Activated CD8-positive, alpha-beta memory T cell treated with anti-CD3 and anti-CD28 coated beads, Interleukin-2, amount 10 ng/mL, durations not matched to agents 7 days and 5 days (primary cell): ENCODE results near the gene PDE11A. TPM values are rescaled to one million over a fixed set of nuclear protein-coding genes. Genes with fewer than 3 reads are reported as not detected.

Experiments used
- ATAC-seq: fragments of 150-1000 bp; cut with Tn5 transposase; one replicate; pipeline ENCODE4 v1.10.0; 2021; ENCODE audit warnings: moderate library complexity
- CTCF ChIA-PET: fragments of 350-600 bp; sonication (Branson Sonifier 250); formaldehyde crosslinking; loops from one replicate; lab custom pipeline; 2021; ENCODE audit warnings: antibody characterized with exemption; lab: Charles Lee
- DNase-seq: peaks from one replicate; pipeline ENCODE4 v3.0.0-alpha.2; 2020
- H3K27ac Mint-ChIP-seq: one replicate; pipeline ENCODE4 v1.8.0; 2021; ENCODE audit warnings: mild to moderate bottlenecking, mixed read lengths
- H3K27me3 Mint-ChIP-seq: one replicate; pipeline ENCODE4 v1.8.0; 2021; ENCODE audit warnings: mixed read lengths
- H3K36me3 Mint-ChIP-seq: one replicate; pipeline ENCODE4 v1.8.0; 2021; ENCODE audit warnings: mild to moderate bottlenecking, mixed read lengths
- H3K4me1 Mint-ChIP-seq: one replicate; pipeline ENCODE4 v1.8.0; 2021; ENCODE audit warnings: mixed read lengths
- H3K4me3 Mint-ChIP-seq: one replicate; pipeline ENCODE4 v1.8.0; 2021; ENCODE audit warnings: mild to moderate bottlenecking, moderate library complexity, mixed read lengths
- H3K9me3 Mint-ChIP-seq: one replicate; pipeline ENCODE4 v1.8.0; 2022; ENCODE audit warnings: low read depth, mixed read lengths
- total RNA-seq, 2 experiments: library from RNA; stranded (reverse); gene quantifications; one replicate each; pipeline ENCODE4 v1.2.3, GENCODE V29; 2021

Gene PDE11A
- total RNA-seq, 2 experiments from 2014 or later = not detected

GRCh38 chr2:177597759-177598158 is 474.8 kb downstream of the PDE11A start:
- no peak for ATAC-seq
- Mint-ChIP-seq H3K27me3 (peaks cover 16% of the 10 kb centered on the region), H3K27ac (no peak overlapping the region), H3K9me3 (no peaks in the 10 kb centered on the region), H3K4me1 (peaks cover 20% of the 10 kb centered on the region), H3K4me3 (no peak overlapping the region), H3K36me3 (no peaks in the 10 kb centered on the region)
- no peak for DNase-seq
- CTCF ChIA-PET = interaction anchor here (1.6 kb wide), 1 partner anchor 20 kb away, joined by 5 read pairs; a partner anchor contains a TSS

- H3K9me3 Mint-ChIP-seq = no peaks in the 10 kb centered on the region
- H3K4me1 Mint-ChIP-seq = peaks cover 20% of the 10 kb centered on the region
- no peak overlapping the region for H3K27ac Mint-ChIP-seq
- CTCF ChIA-PET = interaction anchor here (1.6 kb wide), 1 partner anchor 21 kb away, joined by 5 read pairs; a partner anchor contains a TSS
- peaks cover 18% of the 10 kb centered on the region for H3K27me3 Mint-ChIP-seq
- ATAC-seq = no peak
- no peak overlapping the region for H3K4me3 Mint-ChIP-seq
- no peaks in the 10 kb centered on the region for H3K36me3 Mint-ChIP-seq
- no peak for DNase-seq
Measured at GRCh38 chr2:177596866-177597265, 475.7 kb downstream of the PDE11A start.

GRCh38 chr2:177595126-177595845 is 477.3 kb downstream of the PDE11A start:
- CTCF ChIA-PET = no interaction called here
- ATAC-seq = no peak

GRCh38 chr2:177593402-177593801 is 479.2 kb downstream of the PDE11A start:
- no peak for ATAC-seq
- Mint-ChIP-seq H3K27ac (no peak overlapping the region), H3K4me3 (no peak overlapping the region), H3K27me3 (peaks cover 24% of the 10 kb centered on the region), H3K9me3 (no peaks in the 10 kb centered on the region), H3K4me1 (peaks cover 33% of the 10 kb centered on the region), H3K36me3 (no peaks in the 10 kb centered on the region)
- no peak for DNase-seq
- CTCF ChIA-PET = interaction anchor here (0.6 to 1.9 kb wide), 4 partner anchors 11 to 394 kb away, joined by 3 to 7 read pairs (median 4); no protein-coding TSS in a partner anchor

More at GRCh38 chr2:177595126-177595845, 477.3 kb downstream of the PDE11A start:
- DNase-seq = no peak
- Mint-ChIP-seq H3K27ac (no peak overlapping the region), H3K27me3 (peaks cover 20% of the 10 kb centered on the region), H3K4me1 (peaks cover 32% of the 10 kb centered on the region), H3K4me3 (no peak overlapping the region), H3K36me3 (no peaks in the 10 kb centered on the region), H3K9me3 (no peaks in the 10 kb centered on the region)

- Mint-ChIP-seq H3K9me3 (no peaks in the 10 kb centered on the region), H3K27me3 (peaks cover 21% of the 10 kb centered on the region), H3K27ac (no peak overlapping the region), H3K4me1 (peaks cover 28% of the 10 kb centered on the region), H3K36me3 (no peaks in the 10 kb centered on the region), H3K4me3 (no peak overlapping the region)
- CTCF ChIA-PET = interaction anchor here (0.6 to 1.9 kb wide), 4 partner anchors 11 to 394 kb away, joined by 3 to 7 read pairs (median 4); no protein-coding TSS in a partner anchor
- no peak for ATAC-seq
- no peak for DNase-seq
Measured at GRCh38 chr2:177592945-177593344, 479.6 kb downstream of the PDE11A start.

- no peak overlapping the region for H3K4me3 Mint-ChIP-seq
- CTCF ChIA-PET = interaction anchor here (1.5 to 1.9 kb wide), 3 partner anchors 11 to 257 kb away, joined by 3 to 7 read pairs (median 4); no protein-coding TSS in a partner anchor
- DNase-seq (no peak), ATAC-seq (no peak)
- no peak overlapping the region for H3K27ac Mint-ChIP-seq
- peaks cover 25% of the 10 kb centered on the region for H3K4me1 Mint-ChIP-seq
- H3K36me3 Mint-ChIP-seq = no peaks in the 10 kb centered on the region
- H3K27me3 Mint-ChIP-seq = peaks cover 20% of the 10 kb centered on the region
- H3K9me3 Mint-ChIP-seq = no peaks in the 10 kb centered on the region
Measured at GRCh38 chr2:177592397-177592796, 480.2 kb downstream of the PDE11A start.

- no peak for ATAC-seq
- no peak for DNase-seq
- Mint-ChIP-seq H3K36me3 (no peaks in the 10 kb centered on the region), H3K27me3 (peaks cover 13% of the 10 kb centered on the region), H3K4me1 (peaks cover 28% of the 10 kb centered on the region), H3K27ac (no peak overlapping the region), H3K4me3 (no peak overlapping the region), H3K9me3 (no peaks in the 10 kb centered on the region)
- CTCF ChIA-PET = no interaction called here
Measured at GRCh38 chr2:177589186-177589585, 483.4 kb downstream of the PDE11A start.

GRCh38 chr2:177588671-177589070 is 483.9 kb downstream of the PDE11A start:
- no peaks in the 10 kb centered on the region for H3K36me3 Mint-ChIP-seq
- ATAC-seq (no peak), DNase-seq (no peak)
- H3K4me1 Mint-ChIP-seq = peaks cover 28% of the 10 kb centered on the region
- no peak overlapping the region for H3K4me3 Mint-ChIP-seq
- CTCF ChIA-PET = no interaction called here
- H3K27me3 Mint-ChIP-seq = peaks cover 11% of the 10 kb centered on the region
- no peaks in the 10 kb centered on the region for H3K9me3 Mint-ChIP-seq
- H3K27ac Mint-ChIP-seq = no peak overlapping the region

- Mint-ChIP-seq H3K36me3 (no peaks in the 10 kb centered on the region), H3K4me3 (no peak overlapping the region), H3K4me1 (peaks cover 28% of the 10 kb centered on the region), H3K9me3 (no peaks in the 10 kb centered on the region), H3K27me3 (peaks cover 6% of the 10 kb centered on the region), H3K27ac (no peak overlapping the region)
- DNase-seq = no peak
- no peak for ATAC-seq
- CTCF ChIA-PET = interaction anchor here (2.4 kb wide), 1 partner anchor 22 kb away, joined by 6 read pairs; no protein-coding TSS in a partner anchor
Measured at GRCh38 chr2:177587371-177587770, 485.2 kb downstream of the PDE11A start.

GRCh38 chr2:177586154-177586553 is 486.4 kb downstream of the PDE11A start:
- Mint-ChIP-seq H3K36me3 (no peaks in the 10 kb centered on the region), H3K27me3 (peaks cover 6% of the 10 kb centered on the region), H3K9me3 (peaks cover 2% of the 10 kb centered on the region), H3K4me3 (no peak overlapping the region), H3K27ac (no peak overlapping the region), H3K4me1 (peaks cover 20% of the 10 kb centered on the region)
- CTCF ChIA-PET = interaction anchor here (1.5 to 2.4 kb wide), 2 partner anchors 18 to 21 kb away, joined by 5 to 6 read pairs; no protein-coding TSS in a partner anchor
- ATAC-seq (no peak), DNase-seq (no peak)

- DNase-seq (no peak), ATAC-seq (no peak)
- CTCF ChIA-PET = interaction anchor here (1.5 to 2.4 kb wide), 2 partner anchors 19 to 20 kb away, joined by 5 to 6 read pairs; no protein-coding TSS in a partner anchor
- Mint-ChIP-seq H3K9me3 (peaks cover 2% of the 10 kb centered on the region), H3K36me3 (no peaks in the 10 kb centered on the region), H3K27ac (no peak overlapping the region), H3K27me3 (peaks cover 5% of the 10 kb centered on the region), H3K4me3 (no peak overlapping the region), H3K4me1 (peaks cover 16% of the 10 kb centered on the region)
Measured at GRCh38 chr2:177585234-177585863, 487.2 kb downstream of the PDE11A start.

GRCh38 chr2:177584030-177584692 is 488.4 kb downstream of the PDE11A start:
- peaks cover 2% of the 10 kb centered on the region for H3K9me3 Mint-ChIP-seq
- peaks cover 2% of the 10 kb centered on the region for H3K27me3 Mint-ChIP-seq
- H3K27ac Mint-ChIP-seq = no peak overlapping the region
- ATAC-seq (no peak), DNase-seq (no peak)
- no peaks in the 10 kb centered on the region for H3K36me3 Mint-ChIP-seq
- CTCF ChIA-PET = no interaction called here
- H3K4me1 Mint-ChIP-seq = peaks cover 4% of the 10 kb centered on the region
- no peak overlapping the region for H3K4me3 Mint-ChIP-seq

- Mint-ChIP-seq H3K9me3 (peaks cover 2% of the 10 kb centered on the region), H3K36me3 (no peaks in the 10 kb centered on the region), H3K4me1 (peaks cover 3% of the 10 kb centered on the region), H3K4me3 (no peak overlapping the region), H3K27me3 (no peaks in the 10 kb centered on the region), H3K27ac (no peak overlapping the region)
- CTCF ChIA-PET = interaction anchor here (1.6 kb wide), 1 partner anchor 10 kb away, joined by 4 read pairs; no protein-coding TSS in a partner anchor
- no peak for ATAC-seq
- DNase-seq = no peak
Measured at GRCh38 chr2:177582000-177582399, 490.6 kb downstream of the PDE11A start.
